HG03575 (cell line): ENCODE results near the gene DIS3.
A peak's percentile ranks its signal among the peaks of the same experiment; 100 is the strongest.
"Not testable (repeated sequence)": the region's sequence is repeated elsewhere in the genome, so short reads cannot be mapped to it uniquely, and the experiment has no call there.

Experiments used
- ATAC-seq: cut with Tn5 transposase; IDR thresholded peaks from one replicate; pipeline ENCODE4 v1.9.1; 2021; ENCODE audit not compliant: unreplicated experiment, insufficient number of reproducible peaks, low FRiP score; ENCODE audit errors: extremely low read depth

DIS3 gene, protein sequence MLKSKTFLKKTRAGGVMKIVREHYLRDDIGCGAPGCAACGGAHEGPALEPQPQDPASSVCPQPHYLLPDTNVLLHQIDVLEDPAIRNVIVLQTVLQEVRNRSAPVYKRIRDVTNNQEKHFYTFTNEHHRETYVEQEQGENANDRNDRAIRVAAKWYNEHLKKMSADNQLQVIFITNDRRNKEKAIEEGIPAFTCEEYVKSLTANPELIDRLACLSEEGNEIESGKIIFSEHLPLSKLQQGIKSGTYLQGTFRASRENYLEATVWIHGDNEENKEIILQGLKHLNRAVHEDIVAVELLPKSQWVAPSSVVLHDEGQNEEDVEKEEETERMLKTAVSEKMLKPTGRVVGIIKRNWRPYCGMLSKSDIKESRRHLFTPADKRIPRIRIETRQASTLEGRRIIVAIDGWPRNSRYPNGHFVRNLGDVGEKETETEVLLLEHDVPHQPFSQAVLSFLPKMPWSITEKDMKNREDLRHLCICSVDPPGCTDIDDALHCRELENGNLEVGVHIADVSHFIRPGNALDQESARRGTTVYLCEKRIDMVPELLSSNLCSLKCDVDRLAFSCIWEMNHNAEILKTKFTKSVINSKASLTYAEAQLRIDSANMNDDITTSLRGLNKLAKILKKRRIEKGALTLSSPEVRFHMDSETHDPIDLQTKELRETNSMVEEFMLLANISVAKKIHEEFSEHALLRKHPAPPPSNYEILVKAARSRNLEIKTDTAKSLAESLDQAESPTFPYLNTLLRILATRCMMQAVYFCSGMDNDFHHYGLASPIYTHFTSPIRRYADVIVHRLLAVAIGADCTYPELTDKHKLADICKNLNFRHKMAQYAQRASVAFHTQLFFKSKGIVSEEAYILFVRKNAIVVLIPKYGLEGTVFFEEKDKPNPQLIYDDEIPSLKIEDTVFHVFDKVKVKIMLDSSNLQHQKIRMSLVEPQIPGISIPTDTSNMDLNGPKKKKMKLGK

DNA sequence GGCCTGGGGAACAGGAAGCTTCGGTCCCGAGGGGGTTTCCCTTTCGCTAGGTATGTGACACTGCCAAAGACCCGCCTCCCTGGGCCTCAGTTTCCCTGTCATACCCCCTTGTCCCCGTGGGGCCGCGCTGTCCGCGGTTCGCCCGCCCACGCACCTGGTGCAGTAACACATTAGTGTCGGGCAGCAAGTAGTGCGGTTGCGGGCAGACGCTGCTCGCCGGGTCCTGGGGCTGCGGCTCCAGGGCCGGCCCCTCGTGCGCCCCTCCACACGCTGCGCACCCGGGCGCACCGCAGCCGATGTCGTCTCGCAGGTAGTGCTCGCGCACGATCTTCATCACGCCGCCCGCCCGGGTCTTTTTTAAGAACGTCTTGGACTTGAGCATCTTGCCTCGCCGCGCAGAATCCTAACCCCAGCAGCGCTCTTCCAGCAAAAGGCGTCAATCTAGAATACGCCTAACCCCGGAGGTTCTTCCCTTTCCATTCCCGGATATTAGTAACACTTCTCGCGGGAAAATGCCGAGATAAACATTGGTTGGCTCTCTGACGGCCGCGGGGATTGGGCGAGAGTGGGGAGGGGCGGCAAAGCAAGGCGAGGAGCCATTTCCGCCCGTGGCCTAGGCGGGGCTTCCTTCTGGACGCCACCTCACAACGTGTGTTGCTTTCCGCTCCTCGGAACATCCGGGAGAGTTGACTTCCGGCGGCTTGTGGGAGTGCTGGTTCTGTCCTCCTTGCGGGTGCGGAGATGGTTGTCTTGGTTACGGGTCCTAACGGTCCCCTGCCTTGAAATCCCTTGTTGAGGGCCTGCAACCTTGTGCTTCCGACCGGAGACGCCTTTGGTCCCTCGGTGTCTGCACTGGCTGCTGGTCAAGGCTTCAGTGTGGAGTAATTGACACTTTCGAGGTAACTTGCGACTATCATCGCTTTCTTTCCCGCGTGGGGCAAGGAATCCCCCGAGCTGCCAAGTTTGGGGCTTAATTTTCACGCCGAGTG, at the start of gene DIS3, which contains the start of gene PIBF1:
TSS of gene DIS3 (minus strand) at position 450 of the 989 bp plus-strand sequence. CDS start at position 382, 68 bp downstream.
TSS of gene PIBF1 (plus strand) at position 683 of the 989 bp plus-strand sequence. CDS start 1,337 bp downstream, outside the sequence.
- ATAC-seq, result peak; percentile 97

DNA sequence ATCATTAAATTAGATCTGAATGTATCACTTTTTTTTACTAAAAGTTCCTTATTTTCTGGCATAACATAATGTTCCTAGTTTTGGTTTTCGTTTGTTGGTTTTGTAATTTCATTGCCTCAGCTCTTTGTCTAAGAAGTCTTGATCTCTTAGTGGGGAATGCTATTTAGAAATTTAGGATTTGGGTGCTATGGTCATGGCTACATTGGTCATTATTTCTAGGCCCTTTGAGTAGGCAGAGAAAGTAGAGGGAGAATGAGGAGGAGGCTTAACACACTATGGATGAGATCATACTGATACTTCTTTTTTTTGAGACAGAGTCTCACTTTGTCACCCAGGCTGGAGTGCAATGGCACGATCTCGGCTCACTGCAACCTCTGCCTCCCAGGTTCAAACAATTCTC, 42.0 kb upstream of the DIS3 start:
- no peak for ATAC-seq

DNA sequence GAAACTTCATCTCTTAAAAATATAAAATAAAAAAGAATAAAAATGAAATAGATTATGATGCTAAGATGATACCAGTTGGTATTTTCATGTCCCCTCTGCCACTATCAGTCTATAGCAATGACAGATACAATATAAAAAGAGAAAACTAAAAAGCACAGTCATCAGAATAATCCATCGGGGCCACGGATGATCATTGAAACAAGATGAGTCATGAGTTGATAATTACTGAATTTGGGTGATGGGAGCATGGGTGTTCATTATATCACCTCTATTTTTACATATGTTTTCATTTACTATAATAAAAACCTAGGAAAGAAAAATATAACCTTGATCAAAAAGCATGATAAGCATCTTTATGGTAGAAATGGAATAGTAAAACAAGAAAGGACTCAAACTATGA, 41.4 kb upstream of the DIS3 start:
- ATAC-seq, result no peak

DNA sequence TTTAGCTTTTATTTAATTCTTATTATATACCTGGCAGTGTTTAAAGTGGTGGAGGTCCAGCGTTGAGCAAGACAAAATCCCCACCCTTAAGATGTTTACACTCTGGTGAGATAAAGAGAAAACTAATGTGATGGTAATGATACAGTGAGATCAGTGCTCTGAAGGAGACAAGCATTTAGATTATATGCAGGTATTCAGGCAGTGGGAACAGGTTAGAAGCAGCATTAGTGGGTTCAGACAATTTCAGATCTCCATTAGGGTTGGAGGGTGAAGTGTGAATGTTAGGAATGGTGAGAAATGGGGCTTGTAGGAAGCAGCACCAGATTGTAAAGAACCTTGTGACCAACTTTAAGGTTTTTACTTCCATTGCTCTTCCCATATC, 39.2 kb upstream of the DIS3 start:
- ATAC-seq, result no peak

DNA sequence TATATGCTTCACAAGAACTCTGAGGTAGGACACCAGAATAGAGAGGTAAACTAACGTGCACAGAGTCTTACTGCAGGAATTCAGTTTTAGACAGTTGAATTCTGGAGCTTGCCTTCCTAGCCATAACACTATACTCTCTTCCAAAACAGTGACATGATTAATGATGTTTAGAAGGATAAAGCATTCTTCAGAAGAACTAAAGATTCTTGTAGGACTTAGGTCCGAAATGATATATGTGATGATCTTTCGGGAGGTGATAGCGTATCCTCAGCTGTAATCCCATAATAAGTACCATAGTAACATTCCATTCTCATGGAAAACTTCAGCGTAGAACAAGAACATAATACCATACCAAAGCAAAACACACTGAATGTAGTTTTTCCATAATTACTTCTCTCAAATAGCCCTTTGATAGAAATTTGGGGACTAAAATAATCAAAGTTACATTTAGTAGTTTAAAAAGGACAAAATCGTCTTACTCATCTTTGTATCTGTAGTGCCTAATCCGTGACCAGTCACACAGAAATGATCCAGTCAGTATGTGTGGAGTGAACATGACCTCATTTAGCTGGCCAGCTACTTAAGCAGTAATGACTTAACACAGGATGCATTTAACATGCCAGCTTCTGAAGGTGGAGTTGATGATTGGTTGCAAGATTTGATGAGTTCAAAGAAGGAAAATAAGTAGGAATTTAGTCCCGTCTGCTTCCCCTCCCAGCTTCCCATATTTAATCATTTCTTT, 38.6 kb upstream of the DIS3 start:
- no peak for ATAC-seq

DNA sequence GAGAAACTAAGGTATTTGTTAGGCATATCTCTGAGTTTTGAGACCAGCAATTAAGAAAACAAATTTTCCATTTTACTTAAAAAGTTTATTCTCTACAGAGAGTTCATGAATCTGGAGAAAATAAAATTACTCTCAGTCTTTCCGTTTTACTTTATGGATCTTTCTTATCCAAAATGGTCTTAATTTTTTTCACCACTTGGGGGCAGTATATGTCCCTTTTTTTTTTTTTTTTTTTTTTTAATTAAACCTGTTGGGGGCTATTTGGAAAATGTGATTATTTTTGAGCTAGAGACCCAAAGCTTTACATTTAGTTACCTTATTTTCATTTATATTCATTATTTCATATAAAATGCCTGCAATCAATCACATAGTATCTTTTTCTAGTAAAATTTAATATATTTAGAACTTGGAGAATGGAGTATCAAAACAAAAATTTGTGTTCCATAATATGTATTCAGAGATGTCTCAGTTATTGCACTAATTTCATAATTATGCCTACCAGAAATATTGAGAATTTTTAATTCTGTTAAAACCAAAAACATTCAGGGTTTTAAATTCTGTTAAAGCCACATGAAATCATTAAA, 27.3 kb upstream of the DIS3 start:
- ATAC-seq, result no peak

DNA sequence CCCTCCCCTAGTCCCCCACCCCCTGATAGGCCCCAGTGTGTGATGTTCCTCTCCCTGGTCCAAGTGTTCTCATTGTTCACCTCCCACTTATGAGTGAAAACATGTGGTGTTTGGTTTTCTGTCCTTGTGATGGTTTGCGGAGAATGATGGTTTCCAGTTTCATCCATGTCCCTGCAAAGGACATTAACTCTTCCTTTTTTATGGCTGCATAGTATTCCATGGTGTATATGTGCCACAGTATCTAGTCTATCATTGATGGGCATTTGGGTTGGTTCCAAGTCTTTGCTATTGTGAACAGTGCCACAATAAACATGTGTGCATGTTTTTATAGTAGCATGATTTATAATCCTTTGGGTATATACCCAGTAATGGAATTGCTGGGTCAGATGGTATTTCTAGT, 24.8 kb upstream of the DIS3 start:
- not testable (repeated sequence) for ATAC-seq

DNA sequence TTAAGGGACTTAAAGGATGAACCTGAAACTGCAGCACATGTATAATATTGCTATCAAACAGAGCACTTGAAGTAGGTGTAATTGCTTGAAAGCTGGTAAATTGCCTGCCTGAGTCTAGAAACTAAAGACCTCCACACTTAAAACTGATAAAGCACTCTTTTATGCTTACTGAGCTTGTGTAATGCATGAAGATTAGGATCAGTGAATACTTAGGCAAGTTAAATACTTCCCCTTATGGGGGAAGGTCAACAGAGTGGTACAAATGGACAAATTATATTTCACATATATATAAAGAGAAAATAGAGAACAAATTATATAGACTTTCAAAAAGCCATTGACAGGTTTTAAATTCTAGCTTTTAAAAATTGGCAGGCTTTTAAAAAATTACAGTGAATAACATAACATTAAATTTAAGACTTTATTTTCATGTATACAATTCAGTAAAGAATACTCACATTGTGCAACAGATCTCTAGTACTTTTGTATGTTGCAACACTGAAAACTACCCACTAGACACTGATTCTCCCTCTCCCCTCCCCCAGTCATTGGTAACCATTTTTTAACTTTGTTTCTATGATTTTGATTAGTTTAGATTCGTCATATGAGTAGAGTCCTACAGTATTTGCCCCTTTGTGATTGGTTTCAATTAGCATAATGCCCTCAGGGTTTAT, 24.1 kb upstream of the DIS3 start:
- no peak for ATAC-seq

DNA sequence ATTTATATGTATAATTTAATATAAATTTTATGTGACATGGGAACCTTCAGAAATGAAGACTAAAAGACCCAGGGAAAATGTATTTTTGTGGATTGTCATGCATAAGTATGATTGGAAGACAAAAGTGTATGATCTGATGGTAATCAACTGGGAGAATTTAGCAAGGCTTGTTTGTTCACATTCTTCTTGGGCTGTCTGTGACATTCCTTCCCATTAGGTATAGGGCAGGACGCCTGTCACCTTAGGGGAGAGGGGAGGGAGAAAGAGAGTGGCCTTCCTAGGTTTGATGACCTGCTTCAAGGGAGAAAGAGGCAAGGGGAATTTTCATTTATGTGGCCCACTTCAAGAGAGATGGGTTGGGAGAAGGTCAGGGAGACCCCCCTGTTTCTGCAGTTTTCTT, 22.6 kb upstream of the DIS3 start:
- no peak for ATAC-seq

DNA sequence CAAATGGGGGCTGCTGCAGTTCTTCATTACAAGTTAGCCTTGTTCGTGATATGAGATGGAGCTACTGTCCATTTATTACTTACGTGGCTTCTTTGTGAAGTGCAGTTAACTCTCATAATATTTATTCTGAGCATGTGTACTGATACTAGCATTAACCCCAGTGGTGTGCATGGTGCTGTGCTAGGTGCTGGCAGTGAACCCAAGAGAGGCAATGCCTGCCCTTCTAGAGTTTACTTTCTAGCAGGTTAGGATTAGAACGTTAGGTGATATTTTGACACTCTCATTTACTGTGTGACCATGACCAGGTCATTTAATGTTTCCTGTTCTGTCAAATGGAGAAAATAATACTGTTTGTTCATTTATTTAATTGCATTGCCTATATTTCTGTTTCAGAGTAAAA, 17.1 kb upstream of the DIS3 start:
- ATAC-seq, result no peak

DNA sequence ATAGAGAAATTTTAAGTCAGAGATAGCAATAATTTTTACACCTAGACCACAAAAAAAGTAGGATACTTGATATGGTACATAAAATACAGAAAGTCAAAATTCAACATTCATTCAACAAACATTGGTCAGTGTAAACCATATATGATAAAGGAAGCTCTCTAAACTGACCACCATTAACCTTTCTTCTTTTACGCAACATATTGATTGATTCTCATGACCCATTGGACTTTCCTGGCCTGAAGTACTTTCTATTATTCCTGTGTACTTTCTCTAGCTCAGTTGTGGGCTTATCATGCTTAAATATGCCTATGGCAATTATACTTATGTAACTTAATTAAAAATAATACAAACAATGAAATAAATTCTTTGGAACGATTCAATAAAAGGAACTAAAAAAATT, 10.9 kb upstream of the DIS3 start:
- no peak for ATAC-seq

DNA sequence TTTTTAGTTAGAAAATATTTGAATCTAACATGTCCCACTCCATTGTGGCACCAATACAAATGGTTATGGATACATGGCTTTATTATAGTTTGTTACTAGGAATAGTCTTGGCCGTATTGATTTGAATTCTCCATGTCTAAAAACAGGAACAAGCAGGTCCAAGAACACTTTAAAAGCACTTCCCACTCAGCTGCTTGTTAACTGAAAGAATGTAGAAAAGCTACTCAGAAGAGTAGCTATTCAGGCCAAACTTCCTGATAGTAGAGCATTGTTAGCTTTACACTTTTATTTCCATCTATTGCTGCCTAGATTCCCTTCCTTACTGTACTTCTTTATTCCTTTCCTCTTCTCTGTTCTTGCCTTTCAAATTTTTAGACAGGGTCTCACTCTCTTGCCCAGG, 7.1 kb upstream of the DIS3 start:
- ATAC-seq, result no peak

DNA sequence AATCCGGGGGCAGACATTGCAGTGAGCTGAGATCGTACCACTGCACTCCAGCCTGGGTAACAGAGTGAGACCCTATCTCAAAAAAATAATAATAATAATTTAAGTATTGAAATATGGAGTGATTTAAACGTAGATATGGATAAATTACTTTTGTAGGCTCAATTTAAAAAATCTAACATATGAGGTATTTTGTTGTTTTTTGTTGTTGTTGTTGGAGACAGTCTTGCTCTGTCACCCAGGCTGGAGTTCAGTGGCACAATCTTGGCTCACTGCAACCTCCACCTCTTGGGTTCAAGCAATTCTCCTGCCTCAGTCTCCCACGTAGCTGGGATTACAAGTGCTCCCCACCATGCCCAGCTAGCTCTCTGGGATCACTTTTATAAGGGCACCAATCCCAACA, 3.0 kb upstream of the DIS3 start:
- ATAC-seq, result not testable (repeated sequence)

DNA sequence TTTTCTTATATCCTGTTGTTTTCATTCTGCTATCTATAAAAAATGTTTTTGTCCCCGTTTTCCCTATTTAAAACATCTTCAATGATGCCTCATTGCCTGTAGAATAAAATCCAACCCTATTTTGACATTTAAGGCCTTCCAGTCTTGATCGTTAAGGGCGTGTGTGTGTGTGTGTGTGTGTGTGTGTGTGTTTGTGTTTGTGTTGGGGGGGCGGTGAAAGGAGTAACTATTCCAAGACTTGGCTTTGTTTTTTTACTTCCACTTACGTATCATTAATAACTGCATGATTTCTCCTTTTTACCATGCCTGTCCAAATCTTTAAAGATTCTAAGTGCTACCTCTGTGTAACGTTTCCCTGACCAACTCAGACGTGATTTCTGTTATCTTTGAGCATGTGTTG, 1.0 kb upstream of the DIS3 start:
- ATAC-seq, result no peak

DNA sequence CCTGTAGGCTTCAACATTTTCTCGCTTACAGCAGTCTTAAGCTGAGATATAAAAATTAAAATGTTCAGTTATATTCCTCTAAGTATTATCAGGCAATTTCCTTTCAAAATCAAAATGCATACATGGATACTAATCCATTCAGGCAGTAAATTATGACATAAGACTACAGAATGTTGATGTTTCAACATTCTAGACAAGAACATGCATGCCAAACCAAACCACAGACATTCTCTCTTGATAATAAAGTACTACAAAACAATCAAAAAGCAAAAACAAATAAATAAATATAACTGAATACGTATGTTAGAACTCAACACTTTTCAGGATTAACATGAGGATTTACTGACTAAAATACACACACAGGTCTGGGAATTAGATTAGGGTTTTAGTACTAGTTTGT, 7.7 kb downstream of the DIS3 start:
- ATAC-seq, result no peak

DNA sequence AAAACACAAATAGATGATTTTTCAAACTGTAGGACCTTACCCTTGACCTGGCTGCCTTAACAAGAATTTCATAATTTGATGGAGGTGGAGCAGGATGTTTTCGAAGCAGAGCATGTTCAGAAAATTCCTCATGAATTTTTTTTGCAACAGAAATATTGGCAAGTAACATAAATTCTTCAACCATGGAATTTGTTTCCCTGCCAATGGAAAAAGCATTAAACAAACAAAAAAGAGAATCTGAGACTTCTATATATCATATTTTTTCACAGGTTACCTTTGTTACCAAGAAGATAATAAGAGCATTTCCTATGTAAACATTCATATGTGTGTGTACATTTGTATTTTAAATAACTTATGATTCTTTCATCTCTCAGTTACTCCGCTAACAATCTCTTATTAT, 18.3 kb downstream of the DIS3 start:
- ATAC-seq, result no peak

DNA sequence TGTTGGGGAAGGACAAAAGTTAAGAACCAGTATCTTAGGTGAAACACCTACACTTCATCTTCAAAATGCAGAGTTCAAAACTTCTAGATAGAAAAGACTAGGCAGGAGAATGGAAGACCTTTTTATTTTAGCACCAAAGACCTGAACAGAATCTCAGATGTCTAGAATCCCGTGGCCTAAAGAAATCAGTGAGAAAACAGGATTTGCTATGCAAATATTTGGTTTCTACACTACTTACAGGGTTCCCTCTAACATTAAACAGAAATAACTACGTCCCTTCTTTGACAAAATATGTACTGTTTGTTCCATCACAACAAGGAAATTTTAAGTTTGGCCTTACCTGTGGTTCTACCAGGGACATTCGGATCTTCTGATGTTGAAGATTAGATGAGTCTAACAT, 21.5 kb downstream of the DIS3 start:
- ATAC-seq, result no peak
